Vagina (tissue), 2 donors: Measurements from ENCODE around the gene SETD3.

Experiments
- CTCF ChIP-seq, 3 experiments: fragments of 450-650 bp in 2 of 3; fragments of 200-600 bp in 1 of 3; sonication (generic) in 1 of 3; IDR thresholded peaks; one replicate each; pipeline ENCODE4 v1.5.1; 2017 to 2019; ENCODE audit warnings: antibody characterized with exemption in 3 of 3, mild to moderate bottlenecking in 2 of 3, moderate library complexity in 2 of 3
- POLR2A ChIP-seq, 2 donors: fragments of 450-650 bp; IDR thresholded peaks; one replicate each; pipeline ENCODE4 v1.6.1; 2017; ENCODE audit warnings: antibody characterized with exemption in 2 of 2, mild to moderate bottlenecking in 2 of 2, moderate library complexity in 2 of 2
- POLR2AphosphoS5 ChIP-seq, 2 donors: sonication (generic); formaldehyde crosslinking; IDR thresholded peaks; one replicate each; pipeline ENCODE4 v1.9.0; 2017; ENCODE audit warnings: antibody characterized with exemption in 2 of 2, mild to moderate bottlenecking in 2 of 2, low read depth in 1 of 2; ENCODE audit not compliant: insufficient read depth in 1 of 2

- TF ChIP-seq POLR2A (IDR thresholded peaks at IDR 0.05) (no peak), CTCF (IDR thresholded peaks at IDR 0.05) (no peak), POLR2AphosphoS5 (IDR thresholded peaks at IDR 0.05; ENCODE audit: insufficient read depth in 1 of 2, low read depth in 1 of 2) (no peak)
These were observed 130.8 kb downstream of the SETD3 start for GRCh38 chr14:99349721-99350495.
